Right cardiac atrium (tissue), 5 donors: ENCODE results near the gene SEMA5B. TPM values are rescaled to one million over a fixed set of nuclear protein-coding genes. Genes with fewer than 3 reads are reported as not detected.

Source experiments
- ATAC-seq, 2 donors: fragments of 200-7000 bp; cut with Tn5 transposase; one replicate each; pipeline versions ENCODE4 v1.8.0 to v1.9.1; 2020; ENCODE audit warnings: moderate library complexity in 2 of 2, mild to moderate bottlenecking in 1 of 2
- DNase-seq, 3 donors: peaks; one replicate each; pipeline ENCODE4 v3.0.0-alpha.2; 2020
- H3K27ac ChIP-seq: one replicate; pipeline ENCODE4 v1.5.1; 2013; ENCODE audit warnings: mild to moderate bottlenecking, low read length, control low read depth, moderate library complexity
- H3K27me3 ChIP-seq: one replicate; pipeline ENCODE4 v1.6.1; 2013; ENCODE audit not compliant: control insufficient read depth, insufficient read depth
- H3K4me1 ChIP-seq: one replicate; pipeline ENCODE4 v1.6.1; 2013; ENCODE audit warnings: low read length; ENCODE audit not compliant: control insufficient read depth, insufficient read depth
- H3K4me3 ChIP-seq: one replicate; pipeline ENCODE4 v1.5.1; 2013; ENCODE audit warnings: low read length, control low read depth
- H3K9me3 ChIP-seq: one replicate; pipeline ENCODE4 v1.6.1; 2013; ENCODE audit warnings: low read length; ENCODE audit not compliant: control insufficient read depth
- WGBS: extraction: QIAGEN DNeasy Blood & Tissue Kit; methylation state at CpG from one replicate; pipeline ENCODE4 v1.1.7; 2013; 5-methylcytosine and 5-hydroxymethylcytosine counted together
- intact Hi-C, 4 donors: fragments of 100-400 bp; cut with DNase I; formaldehyde crosslinking; loops; one replicate each; pipeline versions ENCODE4 v1.11.0 to v1.14.0; 2022 to 2023
- polyA plus RNA-seq: library from polyadenylated mRNA; stranded (reverse); fragments of 200-250 nt; gene quantifications from one replicate; pipeline ENCODE4 v1.2.3, GENCODE V29; 2013
- total RNA-seq, 4 donors: library from RNA; stranded (reverse); fragmentation: NEBNext Ultra II Directional; extraction: Animal tissue kit (Norgen Biotek cat#: 25700); gene quantifications; one replicate each; pipeline ENCODE4 v1.2.1, GENCODE V29; 2021
- donor health status: healthy with polysubstance abuse.
- donor health status: DM: no; HTN: yes; CAD: no.
- donor health status: DM: no; HTN: no; CAD: no.
- donor health status: DM: no; HTN: yes; CAD: no; lungs with severe emphysema.
- donor health status: DM: yes; HTN: yes; CAD: no.

Gene SEMA5B
- total and polyA plus RNA-seq, 5 donors = 0.72 to 4.9 (median 3.1) TPM

- Histone ChIP-seq H3K27me3 (no peaks in the 10 kb centered on the region), H3K9me3 (no peaks in the 10 kb centered on the region), H3K4me3 (no peak overlapping the region), H3K4me1 (peaks cover 2% of the 10 kb centered on the region), H3K27ac (no peak overlapping the region)
- intact Hi-C loops = no loop called here
- ATAC-seq (no peak), DNase-seq (no peak)
- WGBS = 81% methylated on average over 4 of the region's 4 CpGs
Observed at GRCh38 chr3:122931636-122932035, 95.9 kb downstream of the SEMA5B start.

DNA sequence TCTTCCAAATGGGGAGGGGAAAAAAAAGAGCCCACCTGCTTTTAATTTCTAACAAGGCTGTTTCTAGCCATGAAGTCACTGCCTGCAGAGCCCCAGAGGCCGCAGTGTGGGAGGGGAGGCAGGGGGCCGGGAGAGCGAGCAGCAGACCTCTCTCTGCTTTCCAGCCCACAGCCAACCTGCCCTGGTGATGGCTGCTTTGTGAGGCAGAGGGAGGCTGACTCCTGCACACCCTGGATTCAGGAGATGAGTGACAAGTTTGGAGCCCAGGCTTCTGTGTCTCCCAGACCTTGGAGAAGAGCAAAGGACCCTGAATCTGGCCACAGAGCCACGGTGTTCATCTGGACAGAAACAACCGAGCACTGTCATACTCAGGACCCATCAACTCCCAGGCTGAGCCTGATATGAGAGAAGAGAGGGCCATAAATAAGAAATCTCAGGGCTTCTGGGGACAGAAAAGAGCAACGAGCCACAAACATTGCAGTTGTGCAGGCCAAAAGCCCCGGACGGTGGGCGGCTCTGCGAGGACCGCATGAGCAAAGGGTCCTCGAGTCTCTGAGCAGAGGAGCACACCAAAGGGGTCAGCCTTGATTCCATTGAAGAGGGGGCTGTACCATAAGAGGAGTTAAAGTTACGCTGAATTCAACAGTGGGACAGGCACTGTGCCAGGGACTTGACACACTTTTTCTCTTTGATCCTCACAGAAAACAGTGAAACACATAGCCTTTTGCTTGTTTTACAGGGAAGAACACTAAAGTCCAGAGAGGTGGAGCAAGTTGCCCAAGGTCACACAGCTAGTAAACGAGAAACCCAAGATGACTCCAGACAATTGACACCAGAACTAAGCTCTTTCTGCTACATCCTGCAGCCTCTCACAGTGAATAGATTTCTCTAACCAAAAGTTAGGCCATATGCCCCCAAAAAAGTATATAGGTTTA, 97.2 kb downstream of the SEMA5B start:
- H3K27ac ChIP-seq = no peak overlapping the region
- no peak for DNase-seq
- intact Hi-C loops = no loop called here
- no peaks in the 10 kb centered on the region for H3K27me3 ChIP-seq
- H3K4me3 ChIP-seq = no peak overlapping the region
- H3K9me3 ChIP-seq = no peaks in the 10 kb centered on the region
- 75% methylated on average over 14 of the region's 14 CpGs for WGBS
- no peak for ATAC-seq
- peaks cover 2% of the 10 kb centered on the region for H3K4me1 ChIP-seq

- H3K4me1 ChIP-seq = peaks cover 2% of the 10 kb centered on the region
- no peak overlapping the region for H3K4me3 ChIP-seq
- no peaks in the 10 kb centered on the region for H3K27me3 ChIP-seq
- DNase-seq (no peak), ATAC-seq (peak; percentile 25 to 28)
- WGBS = 46% methylated on average over 12 of the region's 12 CpGs
- no peak overlapping the region for H3K27ac ChIP-seq
- intact Hi-C loops = no loop called here
- no peaks in the 10 kb centered on the region for H3K9me3 ChIP-seq
Observed at GRCh38 chr3:122929188-122930062, 98.1 kb downstream of the SEMA5B start.

DNA sequence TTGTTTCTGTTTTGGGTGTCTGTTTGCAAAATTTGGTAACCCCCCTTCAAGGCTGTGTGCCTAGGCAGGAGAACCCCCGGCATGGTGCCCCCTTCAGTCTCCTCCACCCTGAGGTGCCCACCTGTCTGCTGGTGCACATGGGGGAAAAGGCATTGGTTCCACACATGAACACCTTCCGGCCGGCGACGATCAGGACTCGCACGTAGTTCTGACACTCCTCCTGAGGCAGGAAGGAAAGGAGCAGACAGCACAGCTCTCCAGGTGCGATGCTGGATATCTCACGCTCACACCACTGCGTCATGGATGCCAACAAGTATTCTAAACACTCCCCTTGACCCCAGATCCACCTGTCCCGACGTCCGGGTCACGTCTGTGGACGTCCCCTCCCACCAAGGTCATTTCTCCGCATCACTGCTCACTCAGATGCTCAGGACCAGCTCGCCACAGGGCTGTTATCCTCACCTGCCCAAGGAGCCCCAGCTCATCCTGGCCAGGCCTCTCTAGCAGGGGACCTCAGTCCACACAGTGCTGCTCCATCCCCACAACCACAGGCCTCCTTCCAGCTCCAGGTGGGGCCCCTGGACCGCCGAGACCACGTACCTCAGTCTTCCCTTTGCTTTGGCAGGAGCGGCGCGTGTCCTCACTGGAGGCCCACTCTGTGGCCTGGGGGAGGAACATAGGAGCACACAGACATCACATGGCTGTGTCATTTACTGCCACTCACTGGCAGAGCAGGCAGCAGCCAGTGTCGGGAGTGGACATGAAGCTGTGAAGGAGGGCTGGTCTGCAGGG, 99.0 kb downstream of the SEMA5B start:
- Histone ChIP-seq H3K4me1 (peaks cover 2% of the 10 kb centered on the region), H3K4me3 (no peak overlapping the region), H3K27ac (no peak overlapping the region), H3K9me3 (no peaks in the 10 kb centered on the region), H3K27me3 (no peaks in the 10 kb centered on the region)
- intact Hi-C loops = no loop called here
- DNase-seq (no peak), ATAC-seq (no peak)
- WGBS = 86% methylated on average over 24 of the region's 24 CpGs

DNA sequence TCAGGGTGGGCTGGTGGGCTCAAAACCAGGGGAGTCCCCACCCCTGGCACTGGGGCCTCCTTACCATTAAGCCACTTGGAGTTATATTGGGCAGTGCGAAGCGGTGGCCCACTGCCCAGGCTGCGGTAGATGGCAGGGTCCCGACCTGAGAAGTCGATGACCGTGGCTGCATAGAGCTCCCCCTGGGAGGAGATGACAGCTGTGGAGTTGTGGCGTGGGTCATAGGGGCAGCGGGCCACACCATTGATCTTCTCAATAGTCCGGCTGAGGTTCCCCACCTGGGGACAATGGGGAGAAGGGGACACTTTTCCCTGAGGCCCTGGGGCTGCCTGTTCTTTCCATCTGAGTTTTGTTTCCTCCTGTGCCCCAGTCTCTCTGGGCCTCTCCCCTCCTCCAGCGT, 99.8 kb downstream of the SEMA5B start:
- intact Hi-C loops = no loop called here
- WGBS = 88% methylated on average over 10 of the region's 10 CpGs
- H3K9me3 ChIP-seq = no peaks in the 10 kb centered on the region
- no peak overlapping the region for H3K4me3 ChIP-seq
- H3K4me1 ChIP-seq = peaks cover 2% of the 10 kb centered on the region
- H3K27me3 ChIP-seq = no peaks in the 10 kb centered on the region
- DNase-seq (no peak), ATAC-seq (no peak)
- no peak overlapping the region for H3K27ac ChIP-seq

- no peak for ATAC-seq
- H3K27me3 ChIP-seq = no peaks in the 10 kb centered on the region
- H3K4me3 ChIP-seq = no peak overlapping the region
- no peak overlapping the region for H3K27ac ChIP-seq
- WGBS = 98% methylated on average over 3 of the region's 3 CpGs
- intact Hi-C loops = no loop called here
- DNase-seq = no peak
- no peaks in the 10 kb centered on the region for H3K9me3 ChIP-seq
- peaks cover 2% of the 10 kb centered on the region for H3K4me1 ChIP-seq
Observed at GRCh38 chr3:122926811-122927210, 100.8 kb downstream of the SEMA5B start.

DNA sequence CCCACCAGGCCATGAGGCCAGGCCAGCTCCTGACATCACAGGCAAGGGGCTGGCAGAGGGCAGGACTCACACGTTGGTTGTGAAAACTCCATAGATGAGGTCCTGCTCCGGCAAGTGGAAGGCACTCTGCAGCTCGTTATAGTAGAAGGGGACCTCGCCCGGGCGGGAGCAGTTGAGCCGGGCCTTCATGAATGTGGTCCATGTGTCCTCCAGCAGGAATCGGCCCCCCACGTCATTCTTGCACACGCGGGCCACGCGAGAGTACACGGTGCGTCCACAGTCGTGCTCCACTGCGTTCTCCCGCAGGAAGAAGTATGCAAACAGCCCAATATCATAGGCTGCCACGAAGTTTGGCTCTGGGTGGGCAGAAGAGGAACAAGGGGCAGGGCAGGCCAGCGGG, 101.2 kb downstream of the SEMA5B start:
- Histone ChIP-seq H3K27me3 (no peaks in the 10 kb centered on the region), H3K27ac (no peak overlapping the region), H3K4me1 (no peaks in the 10 kb centered on the region), H3K4me3 (no peak overlapping the region), H3K9me3 (no peaks in the 10 kb centered on the region)
- WGBS = 94% methylated on average over 20 of the region's 20 CpGs
- intact Hi-C loops = no loop called here
- ATAC-seq = no peak
- DNase-seq = no peak

DNA sequence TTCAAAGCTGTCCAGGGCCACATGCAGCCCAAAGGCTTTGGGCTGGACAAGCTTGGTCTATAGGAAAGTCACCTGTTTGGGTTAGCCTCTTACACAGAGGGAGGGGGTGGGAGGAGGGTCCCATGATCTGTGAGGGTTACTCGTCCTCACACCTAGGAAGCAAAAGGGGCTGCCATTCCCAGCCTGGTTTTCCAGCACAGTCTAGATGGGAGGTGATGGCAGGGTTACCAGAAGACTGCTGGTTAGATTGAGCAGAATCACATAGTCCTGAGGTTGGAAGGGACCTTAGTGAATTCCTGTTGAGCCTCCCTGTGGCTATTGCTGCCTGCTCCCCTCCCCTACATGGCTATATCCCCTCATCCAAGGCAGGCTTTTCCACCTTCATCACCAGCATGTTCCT, 101.8 kb downstream of the SEMA5B start:
- no peak for DNase-seq
- H3K27me3 ChIP-seq = no peaks in the 10 kb centered on the region
- 85% methylated on average over 1 of the region's 1 CpG for WGBS
- ATAC-seq = no peak
- no peak overlapping the region for H3K4me3 ChIP-seq
- H3K4me1 ChIP-seq = no peaks in the 10 kb centered on the region
- no peaks in the 10 kb centered on the region for H3K9me3 ChIP-seq
- H3K27ac ChIP-seq = no peak overlapping the region
- intact Hi-C loops = no loop called here

DNA sequence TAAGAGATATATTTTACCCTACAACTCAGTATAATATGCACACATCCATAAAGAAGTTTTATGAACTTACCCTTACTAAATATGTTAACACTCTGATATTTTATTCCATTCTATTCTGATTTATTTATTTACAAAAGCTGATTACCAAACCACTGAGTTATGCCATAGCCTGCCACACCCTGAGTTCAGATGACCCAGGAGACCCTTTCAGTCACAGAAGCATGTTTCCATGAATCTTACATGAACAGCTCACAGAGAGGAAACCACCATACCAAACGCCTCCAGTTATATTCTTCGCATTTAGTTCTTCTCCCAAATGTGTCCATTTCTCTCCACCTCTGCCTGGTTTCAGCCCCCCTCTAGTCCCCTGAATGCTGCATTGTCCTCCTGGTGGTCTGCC, 103.5 kb downstream of the SEMA5B start:
- ATAC-seq = no peak
- Histone ChIP-seq H3K4me1 (no peaks in the 10 kb centered on the region), H3K4me3 (no peak overlapping the region), H3K27ac (no peak overlapping the region), H3K9me3 (no peaks in the 10 kb centered on the region), H3K27me3 (no peaks in the 10 kb centered on the region)
- DNase-seq = no peak
- 79% methylated on average over 2 of the region's 2 CpGs for WGBS
- intact Hi-C loops = no loop called here

DNA sequence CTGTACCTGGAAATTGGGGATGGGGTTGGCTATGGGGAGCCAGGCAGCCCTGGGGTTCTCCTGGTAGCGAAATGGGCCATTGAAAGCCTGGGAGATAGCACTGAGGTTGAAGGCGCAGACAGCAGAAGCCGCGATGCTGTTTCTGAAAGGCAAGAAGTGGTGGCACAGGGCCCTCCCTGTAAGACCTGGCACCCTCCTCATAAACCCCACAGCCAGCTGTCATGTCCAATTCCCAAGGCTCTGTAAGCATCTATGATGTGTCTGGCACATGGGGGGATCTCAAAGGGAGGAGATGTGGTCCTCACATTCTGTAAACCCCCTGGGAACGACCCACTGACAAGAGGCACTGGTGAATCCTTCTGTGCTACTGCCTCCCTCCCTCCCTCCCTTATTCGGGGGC, 104.0 kb downstream of the SEMA5B start:
- Histone ChIP-seq H3K4me1 (no peaks in the 10 kb centered on the region), H3K27ac (no peak overlapping the region), H3K27me3 (no peaks in the 10 kb centered on the region), H3K4me3 (no peak overlapping the region), H3K9me3 (no peaks in the 10 kb centered on the region)
- 77% methylated on average over 6 of the region's 6 CpGs for WGBS
- no peak for ATAC-seq
- intact Hi-C loops = no loop called here
- DNase-seq = no peak
